NB4 (cell line): ENCODE data around the gene VPS36.

Experiments used
- CTCF ChIP-seq: IDR thresholded peaks from one replicate; pipeline ENCODE4 v1.5.1; 2012; ENCODE audit warnings: low read depth, low read length
- MAX ChIP-seq: IDR thresholded peaks from 2 replicates; pipeline ENCODE4 v1.6.1; 2011; ENCODE audit warnings: low read depth, low read length
- MYC ChIP-seq: IDR thresholded peaks from 2 replicates; pipeline ENCODE4 v1.6.1; 2011; ENCODE audit warnings: low read depth, low read length
- POLR2A ChIP-seq: IDR thresholded peaks from 2 replicates; pipeline ENCODE4 v1.6.1; 2011; ENCODE audit warnings: mild to moderate bottlenecking; ENCODE audit not compliant: insufficient read length; ENCODE audit errors: extremely low read depth

- TF ChIP-seq CTCF (no peak), MAX (no peak), POLR2A (no peak), MYC (no peak)
Observed at GRCh38 chr13:52450793-52451116, 321 bp upstream of the VPS36 start.
